ENCODE measurements around the gene NUDT14.

NUDT14 gene

DNA sequence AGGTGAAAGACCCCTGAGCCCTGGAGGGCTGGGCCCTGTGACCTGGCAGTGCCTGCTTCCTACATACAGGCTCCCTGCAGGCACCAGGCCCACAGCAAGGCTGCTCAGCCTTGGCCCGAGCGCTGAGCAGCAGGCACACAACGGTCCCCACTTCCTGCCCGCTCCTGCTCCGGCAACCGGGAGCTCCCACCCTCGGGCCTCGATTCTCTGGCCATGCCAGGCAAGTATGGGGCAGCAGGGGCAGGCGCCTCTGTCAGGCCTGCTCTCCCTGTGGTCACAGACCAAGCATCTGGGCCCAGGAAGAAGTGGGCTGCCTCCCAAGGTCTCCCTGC is 30.6 kb upstream of the NUDT14 start:
- no peak for DNase-seq

DNA sequence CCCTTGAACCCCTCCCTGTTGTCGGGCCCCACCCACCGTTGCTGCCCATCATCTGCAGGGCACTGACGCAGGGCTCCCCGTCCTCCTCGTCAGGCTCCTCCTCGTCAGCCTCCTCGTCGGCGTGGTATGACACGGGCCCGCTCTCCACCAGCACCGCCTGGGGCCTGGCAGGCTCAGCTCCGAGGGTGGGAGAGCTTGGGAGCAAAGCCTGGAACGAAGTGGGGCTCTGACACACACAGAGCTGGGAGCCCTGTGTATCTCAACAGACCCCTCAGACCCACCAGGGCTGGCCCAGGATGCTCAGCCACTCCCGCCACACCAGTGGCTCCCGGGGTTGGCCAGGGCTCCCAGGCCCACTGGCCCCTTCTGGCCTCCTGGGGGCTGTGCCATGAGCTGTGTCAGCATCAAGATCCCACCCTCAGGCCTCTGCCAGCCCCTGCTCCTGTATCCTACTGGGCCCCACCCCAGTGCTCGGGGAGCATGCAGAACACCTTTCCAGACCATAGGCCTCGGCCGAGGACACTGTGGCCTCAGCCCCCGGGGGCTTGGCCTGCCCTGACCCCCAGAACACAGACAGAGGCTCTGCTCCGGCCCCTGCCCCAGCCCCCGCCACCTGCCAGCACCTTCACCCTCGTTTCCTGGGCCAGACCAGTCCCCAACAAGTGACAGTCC is 30.1 kb upstream of the NUDT14 start:
- no peak for DNase-seq

DNA sequence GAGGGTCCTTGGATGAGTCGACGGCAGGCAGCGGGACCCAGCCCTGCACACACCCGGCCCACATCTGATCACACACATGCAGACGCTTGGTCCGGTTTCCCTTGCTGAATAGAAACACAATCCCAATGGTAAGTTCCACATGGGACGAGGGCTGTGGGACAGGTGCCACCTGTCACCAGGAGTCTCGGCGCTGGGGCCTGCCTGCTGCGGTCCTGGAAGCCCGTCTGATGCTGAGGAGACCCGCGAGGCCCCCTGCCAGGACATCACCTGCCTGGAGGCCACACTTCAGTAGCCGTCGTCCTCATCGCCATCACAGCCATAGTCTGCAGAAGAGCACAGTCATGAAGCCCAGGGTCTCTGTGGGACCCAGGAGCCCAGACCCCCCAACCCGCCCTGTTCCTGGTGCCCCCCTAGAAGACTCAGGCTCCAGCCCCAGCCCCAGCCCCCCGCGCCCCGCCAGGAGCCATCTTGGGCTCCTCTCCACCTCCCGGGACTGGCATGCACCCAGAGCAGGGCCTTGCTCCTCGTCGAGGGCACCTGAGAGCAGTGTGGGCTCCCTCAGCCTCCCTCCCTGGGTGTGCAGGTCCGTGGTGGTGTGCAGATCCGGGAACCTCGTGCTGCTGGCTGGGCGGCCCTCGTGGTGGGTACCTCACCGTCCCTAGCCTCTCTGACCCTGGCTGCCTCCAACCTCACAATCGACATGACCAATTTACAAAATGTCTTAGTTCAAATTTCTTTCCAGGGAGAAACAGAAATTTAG is 29.3 kb upstream of the NUDT14 start:
- no peak for DNase-seq

- no peak for DNase-seq
Measured at GRCh38 chr14:105209646-105210045, 28.5 kb upstream of the NUDT14 start.

- DNase-seq, result no peak
Measured at GRCh38 chr14:105209091-105209490, 28.0 kb upstream of the NUDT14 start.

DNA sequence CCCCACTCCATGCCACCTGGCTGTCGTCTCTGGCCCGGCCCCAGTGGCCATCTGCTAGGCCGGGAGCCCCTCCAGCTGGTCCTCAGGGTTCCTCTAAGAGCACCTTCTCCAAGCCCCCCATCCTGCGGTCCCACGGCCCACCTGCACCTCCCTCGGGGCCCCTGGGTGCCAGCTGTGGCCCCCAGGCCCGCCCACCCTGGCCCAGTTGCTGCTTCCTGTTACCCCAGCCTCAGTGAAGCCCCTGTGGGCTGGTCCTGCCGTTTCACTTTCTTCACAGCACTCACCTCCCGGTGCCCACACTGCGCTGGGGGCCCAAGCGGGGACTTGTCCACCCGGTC is 27.6 kb upstream of the NUDT14 start:
- no peak for DNase-seq

DNA sequence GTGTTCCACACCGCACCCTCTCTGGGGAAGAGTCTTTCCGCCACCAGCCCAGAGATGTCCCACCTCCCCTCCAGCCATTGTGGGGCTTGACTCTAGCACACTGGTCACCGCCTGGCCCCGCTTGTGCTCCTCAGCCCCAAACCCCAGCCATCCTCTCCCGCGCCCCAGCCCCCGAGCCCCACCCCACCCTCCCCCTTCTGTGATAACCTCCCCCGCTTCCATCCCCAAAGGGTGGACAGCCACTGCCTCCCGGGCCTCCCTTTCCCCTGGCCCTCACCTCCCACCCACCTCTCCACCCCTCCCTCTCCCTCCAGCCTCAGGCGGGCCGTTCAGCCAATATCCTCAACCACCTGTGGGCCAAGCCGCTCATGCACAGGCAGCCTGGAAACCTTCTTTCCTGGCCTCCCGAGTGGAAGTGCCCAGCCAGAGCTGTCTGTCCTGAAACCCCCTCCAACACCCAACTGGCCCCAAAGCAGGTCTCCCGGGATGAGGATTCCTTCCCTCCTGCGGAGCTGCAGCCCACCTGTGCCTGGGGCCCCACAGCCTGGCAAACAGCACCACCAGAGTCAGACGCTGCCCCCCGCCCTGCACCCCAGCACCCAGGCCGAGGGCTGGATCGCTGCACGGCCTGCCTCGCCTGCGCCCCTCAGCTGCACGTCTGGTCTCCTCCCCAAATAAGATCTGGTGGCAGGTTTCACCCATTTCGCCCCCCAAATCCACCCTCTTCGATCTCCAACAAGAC is 27.1 kb upstream of the NUDT14 start:
- no peak for DNase-seq

GRCh38 chr14:105207460-105207901 is 26.4 kb upstream of the NUDT14 start:
- DNase-seq, result no peak

GRCh38 chr14:105206873-105207272 is 25.8 kb upstream of the NUDT14 start:
- DNase-seq, result no peak

DNA sequence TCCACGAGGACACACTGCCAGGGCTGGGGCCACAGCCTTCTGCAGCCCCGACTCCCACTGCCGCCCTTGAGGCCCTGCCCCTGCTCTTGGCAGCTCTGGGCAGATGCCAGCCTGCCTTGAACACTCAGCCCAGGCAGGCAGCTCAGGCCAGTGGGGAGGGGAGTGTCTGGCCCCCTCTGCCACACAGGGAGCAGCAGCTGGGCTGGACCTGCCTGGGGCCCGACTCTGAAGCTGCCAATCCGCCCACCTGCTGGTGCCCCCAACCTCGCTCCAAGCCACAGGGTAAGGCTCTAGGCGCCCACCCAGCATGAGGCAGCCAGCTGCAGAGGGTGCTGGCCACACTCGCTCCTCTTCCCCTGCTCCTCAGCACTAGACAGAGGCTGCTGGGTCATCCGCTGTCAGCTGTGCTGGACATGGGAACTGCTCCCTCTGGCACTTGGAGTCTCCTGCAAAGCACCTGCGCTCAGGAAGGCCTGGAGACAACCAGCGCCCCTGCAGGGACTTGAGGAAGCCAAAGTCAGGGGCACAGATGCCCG is 24.6 kb upstream of the NUDT14 start:
- no peak for DNase-seq

DNA sequence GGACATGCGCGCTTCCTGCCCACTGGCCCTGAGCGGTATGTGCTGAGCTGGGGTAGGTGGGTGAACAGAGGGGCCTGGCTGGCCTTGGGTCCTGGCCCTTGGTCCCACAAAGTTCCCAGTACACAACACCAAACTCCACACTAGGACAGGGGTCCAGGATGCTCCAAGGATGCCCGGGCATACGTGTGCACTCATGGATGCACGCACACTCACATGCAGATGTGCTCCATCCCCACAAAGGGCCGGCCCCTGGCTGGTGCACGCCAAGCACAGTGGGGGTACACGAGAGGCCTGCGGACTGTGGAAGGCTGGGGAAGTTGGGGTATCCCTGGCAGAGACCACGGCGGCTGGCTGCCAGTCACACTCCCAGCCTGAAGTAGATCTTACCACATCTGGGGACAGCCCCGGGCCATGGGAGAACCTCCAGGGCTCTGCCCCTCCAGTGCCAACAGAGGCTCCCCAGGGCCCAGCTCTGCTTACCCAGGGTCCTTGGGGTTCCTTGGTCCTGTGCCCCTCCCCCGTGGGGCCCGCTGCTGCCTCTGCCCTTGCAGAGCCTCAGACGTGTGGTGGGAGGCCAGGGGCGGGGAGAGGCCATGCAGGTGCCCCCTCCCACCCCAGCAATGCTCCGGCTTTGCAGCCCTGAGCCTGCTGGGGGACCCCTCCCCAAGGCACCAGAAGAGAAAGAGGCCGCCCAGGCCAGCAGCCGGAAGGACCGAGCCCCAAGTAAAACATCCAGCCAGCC is 24.0 kb upstream of the NUDT14 start:
- DNase-seq, result no peak

GRCh38 chr14:105204206-105204930 is 23.3 kb upstream of the NUDT14 start:
- no peak for DNase-seq

DNA sequence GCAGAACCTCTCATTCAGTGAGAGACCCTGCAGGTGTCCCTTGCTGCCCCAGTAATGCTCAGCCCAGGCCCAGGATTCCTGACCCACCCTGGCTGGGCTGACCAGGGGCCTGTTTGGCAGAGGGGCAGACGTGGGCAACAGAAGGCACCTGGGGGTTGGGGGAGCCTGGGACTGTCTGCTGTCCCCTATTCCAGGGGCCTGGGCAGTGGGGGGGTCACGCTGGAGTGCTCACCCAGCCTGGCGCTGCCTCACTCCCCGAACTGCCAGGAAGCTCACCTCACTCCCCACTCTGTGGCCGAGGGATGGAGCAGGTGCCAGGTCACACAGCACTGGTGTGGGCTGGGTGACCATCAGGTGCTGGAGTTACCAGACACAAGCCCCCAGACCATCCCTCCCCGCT is 22.6 kb upstream of the NUDT14 start:
- no peak for DNase-seq

DNA sequence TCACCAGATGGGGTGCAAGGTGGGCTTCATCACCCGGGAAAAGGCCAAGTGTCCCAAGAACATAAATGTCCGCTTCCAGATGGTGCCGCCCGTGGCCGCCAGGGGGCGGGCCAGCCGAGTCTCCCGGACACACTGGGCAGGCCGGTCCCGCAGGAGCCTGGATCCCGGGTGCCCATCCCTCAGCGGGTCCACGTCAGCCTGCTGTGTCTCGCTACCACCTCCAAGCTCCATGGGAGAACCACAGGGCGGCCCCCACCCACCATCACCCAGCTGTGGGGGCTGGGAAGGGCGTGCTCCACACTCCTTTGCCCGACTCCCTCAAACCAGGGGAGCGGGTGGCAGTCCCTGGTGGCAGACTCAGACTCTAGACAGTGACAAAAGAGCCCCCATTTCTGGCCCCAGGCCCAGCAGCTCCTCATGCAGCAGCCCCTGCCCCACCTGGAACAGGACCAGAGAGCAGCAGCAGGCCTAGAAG is 22.0 kb upstream of the NUDT14 start:
- DNase-seq, result no peak

GRCh38 chr14:105201925-105202513 is 20.9 kb upstream of the NUDT14 start:
- no peak for DNase-seq

DNA sequence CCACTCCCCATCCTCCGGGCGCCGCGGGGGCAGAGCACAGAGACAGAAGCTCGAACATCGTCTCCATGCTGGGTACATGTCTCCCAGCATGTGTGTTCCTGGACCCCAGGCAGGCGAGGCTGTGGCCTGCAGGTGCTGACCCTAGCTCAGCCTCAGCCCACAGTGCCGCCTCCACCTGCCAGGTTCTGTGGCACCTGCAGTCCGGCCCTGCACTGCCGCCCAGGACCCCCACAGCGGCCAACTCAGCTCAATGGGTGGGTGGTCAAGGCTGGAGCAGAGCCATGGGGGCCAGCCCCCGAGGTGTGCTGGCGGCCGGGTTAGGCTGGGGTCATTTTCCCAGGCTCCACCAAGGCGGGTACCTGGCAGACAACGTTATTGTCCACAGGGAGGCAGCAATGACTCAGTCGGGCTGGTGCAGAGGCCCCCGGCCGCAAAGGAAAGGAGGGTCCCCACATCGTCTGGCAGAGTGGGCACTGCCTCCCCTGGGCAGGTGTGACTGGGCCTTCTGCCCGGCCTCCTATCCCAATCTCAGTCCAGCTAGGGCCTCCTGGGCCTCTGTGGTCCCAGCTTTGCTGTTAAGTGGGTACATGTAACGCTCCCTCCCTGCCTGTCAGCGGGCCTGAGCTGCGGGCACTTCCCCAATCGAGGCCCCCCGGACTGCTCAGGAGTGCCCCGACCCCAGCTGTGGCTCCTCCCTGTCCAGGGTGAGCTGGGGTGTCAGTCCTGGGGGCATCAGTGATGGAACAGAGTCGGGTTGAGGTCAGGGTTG is 20.2 kb upstream of the NUDT14 start:
- no peak for DNase-seq

DNA sequence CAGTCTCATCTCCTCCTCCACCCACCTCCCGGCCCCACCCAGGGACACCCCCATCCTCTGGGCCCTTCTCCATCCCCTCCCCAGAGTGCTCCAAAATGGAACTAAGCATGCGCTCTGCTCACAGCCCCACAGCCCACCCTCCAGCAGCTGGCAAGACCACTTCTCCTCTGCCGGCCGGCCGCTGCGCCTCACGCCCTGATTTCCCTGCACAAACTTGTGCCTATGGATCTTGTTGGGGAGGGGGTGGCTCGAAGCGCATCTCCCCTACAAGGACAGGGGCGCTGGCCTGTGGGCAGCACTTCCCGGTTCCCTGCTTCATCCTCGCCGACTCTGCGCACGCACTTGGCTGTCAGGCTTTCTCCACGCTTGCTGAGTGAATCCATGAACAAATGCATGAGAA is 19.5 kb upstream of the NUDT14 start:
- DNase-seq, result no peak

DNA sequence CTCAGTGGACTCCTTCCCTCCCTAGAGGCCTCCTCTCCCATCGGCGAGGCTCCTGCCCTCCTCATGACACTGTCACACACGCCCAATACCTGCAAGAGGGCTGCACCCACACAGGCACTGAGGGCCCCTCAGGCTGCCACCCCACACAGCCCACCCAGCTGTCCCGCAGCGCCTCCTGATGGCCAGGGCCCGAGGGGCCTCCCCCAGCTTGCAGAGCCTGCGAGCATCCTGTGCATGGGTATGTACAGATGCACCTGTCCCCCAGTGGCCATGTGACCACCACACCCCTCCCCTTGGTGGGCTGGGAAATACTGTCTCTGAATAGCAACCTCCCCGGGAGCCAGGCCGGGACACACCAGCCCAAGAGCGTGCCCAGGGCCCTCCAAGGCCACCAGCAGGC is 19.0 kb upstream of the NUDT14 start:
- DNase-seq, result no peak

GRCh38 chr14:105199093-105199492 is 18.0 kb upstream of the NUDT14 start:
- no peak for DNase-seq

DNA sequence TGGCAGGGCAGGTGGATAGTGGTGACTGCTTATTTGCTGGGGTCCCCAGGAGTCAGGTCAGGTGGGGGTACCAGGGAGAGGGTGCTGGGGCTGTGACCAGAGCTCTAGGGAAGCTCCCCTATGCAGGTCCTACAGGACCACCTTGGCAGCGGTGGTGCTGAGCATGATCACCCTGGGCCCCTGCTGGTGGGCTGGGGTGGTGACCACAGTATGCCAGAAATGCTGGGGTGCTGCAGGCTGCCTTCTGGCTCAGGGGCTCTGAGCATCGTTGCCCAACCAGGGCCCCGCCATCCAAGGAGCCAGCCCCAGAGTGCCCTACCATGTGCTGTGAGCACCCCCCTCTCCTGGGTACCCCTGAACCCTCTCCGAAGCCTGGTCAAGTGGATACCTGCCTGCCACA is 17.5 kb upstream of the NUDT14 start:
- DNase-seq, result no peak

- DNase-seq, result no peak
Measured at GRCh38 chr14:105197211-105197641, 16.1 kb upstream of the NUDT14 start.

All from NCI-H1436 treated with DMSO at 0.1 percent for 48 hours (cell line).